ENCODE results near the gene STMP1.

STMP1 gene

GRCh38 chr7:135683609-135684008 is 21.3 kb downstream of the STMP1 start:
- no peak for ATAC-seq (ENCODE audit: insufficient read depth, low read depth)
- Histone ChIP-seq H3K36me3 (ENCODE audit: insufficient read depth, low read length) (peaks cover 8% of the 10 kb centered on the region), H3K9ac (ENCODE audit: low read depth, low read length) (no peak overlapping the region), H4K20me1 (ENCODE audit: insufficient read depth, low read length) (peaks cover 4% of the 10 kb centered on the region; the same call in 1 of the 2 replicates), H3K27ac (ENCODE audit: low read length) (no peak overlapping the region), H3K27me3 (ENCODE audit: insufficient read depth, low read length, poor library complexity) (no peaks in the 10 kb centered on the region), H3K9me3 (ENCODE audit: insufficient read depth, low read length, severe bottlenecking) (no peaks in the 10 kb centered on the region), H3K79me2 (ENCODE audit: insufficient read depth, low read length) (0 out of 2 replicates have a peak, but pooled peaks cover 3% of the 10 kb centered on the region), H3K4me2 (ENCODE audit: insufficient read depth, low read length) (no peak overlapping the region), H3K4me1 (ENCODE audit: insufficient read depth, low read length) (no peaks in the 10 kb centered on the region), H2AFZ (ENCODE audit: low read depth, low read length) (no peak overlapping the region), H3K4me3 (ENCODE audit: low read depth in 1 of 2, low read length in 2 of 2) (no peak overlapping the region)
- DNase-seq: no peak
- TF ChIP-seq CTCF (IDR thresholded peaks at IDR 0.05; ENCODE audit: borderline replicate concordance, extremely low read depth, low read length, poor library complexity, severe bottlenecking) (no peak), EZH2 (IDR thresholded peaks at IDR 0.05; ENCODE audit: borderline replicate concordance, low read depth, low read length, severe bottlenecking) (no peak)

GRCh38 chr7:135684136-135684535 is 21.8 kb downstream of the STMP1 start:
- Histone ChIP-seq H4K20me1 (ENCODE audit: insufficient read depth, low read length) (peaks cover 4% of the 10 kb centered on the region; the same call in 1 of the 2 replicates), H3K9me3 (ENCODE audit: insufficient read depth, low read length, severe bottlenecking) (no peaks in the 10 kb centered on the region), H3K27me3 (ENCODE audit: insufficient read depth, low read length, poor library complexity) (no peaks in the 10 kb centered on the region), H3K36me3 (ENCODE audit: insufficient read depth, low read length) (peaks cover 5% of the 10 kb centered on the region), H3K9ac (ENCODE audit: low read depth, low read length) (no peak overlapping the region), H3K79me2 (ENCODE audit: insufficient read depth, low read length) (0 out of 2 replicates have a peak, but pooled peaks cover 3% of the 10 kb centered on the region), H3K4me2 (ENCODE audit: insufficient read depth, low read length) (no peak overlapping the region), H2AFZ (ENCODE audit: low read depth, low read length) (no peak overlapping the region), H3K27ac (ENCODE audit: low read length) (no peak overlapping the region), H3K4me3 (ENCODE audit: low read depth in 1 of 2, low read length in 2 of 2) (no peak overlapping the region), H3K4me1 (ENCODE audit: insufficient read depth, low read length) (no peaks in the 10 kb centered on the region)
- ATAC-seq (ENCODE audit: insufficient read depth, low read depth) (no peak), DNase-seq (no peak)
- no peak for TF ChIP-seq EZH2 (IDR thresholded peaks at IDR 0.05; ENCODE audit: borderline replicate concordance, low read depth, low read length, severe bottlenecking)
- no peak for TF ChIP-seq CTCF (IDR thresholded peaks at IDR 0.05; ENCODE audit: borderline replicate concordance, extremely low read depth, low read length, poor library complexity, severe bottlenecking)

- 0 out of 2 replicates have a peak, but pooled peaks cover 3% of the 10 kb centered on the region for H3K79me2 ChIP-seq (ENCODE audit: insufficient read depth, low read length)
- ATAC-seq (ENCODE audit: insufficient read depth, low read depth): no peak
These were observed 22.4 kb downstream of the STMP1 start for GRCh38 chr7:135684699-135685098.

More at GRCh38 chr7:135684699-135685098, 22.4 kb downstream of the STMP1 start:
- Histone ChIP-seq H2AFZ (ENCODE audit: low read depth, low read length) (no peak overlapping the region), H3K4me2 (ENCODE audit: insufficient read depth, low read length) (no peak overlapping the region), H3K27me3 (ENCODE audit: insufficient read depth, low read length, poor library complexity) (no peaks in the 10 kb centered on the region), H3K9ac (ENCODE audit: low read depth, low read length) (no peak overlapping the region), H4K20me1 (ENCODE audit: insufficient read depth, low read length) (peaks cover 4% of the 10 kb centered on the region; the same call in 1 of the 2 replicates), H3K4me1 (ENCODE audit: insufficient read depth, low read length) (no peaks in the 10 kb centered on the region), H3K4me3 (ENCODE audit: low read depth in 1 of 2, low read length in 2 of 2) (no peak overlapping the region), H3K27ac (ENCODE audit: low read length) (no peak overlapping the region), H3K36me3 (ENCODE audit: insufficient read depth, low read length) (peaks cover 5% of the 10 kb centered on the region), H3K9me3 (ENCODE audit: insufficient read depth, low read length, severe bottlenecking) (no peaks in the 10 kb centered on the region)
- TF ChIP-seq EZH2 (IDR thresholded peaks at IDR 0.05; ENCODE audit: borderline replicate concordance, low read depth, low read length, severe bottlenecking) (no peak), CTCF (IDR thresholded peaks at IDR 0.05; ENCODE audit: borderline replicate concordance, extremely low read depth, low read length, poor library complexity, severe bottlenecking) (no peak)
- DNase-seq: no peak

Measured in DND-41 (cell line).